GM10847 (cell line): ENCODE data around the gene MAP4K4.

Experiments used
- POLR2A ChIP-seq: IDR thresholded peaks from 2 replicates; pipeline ENCODE4 v1.6.1; 2011; ENCODE audit not compliant: insufficient read length; ENCODE audit errors: extremely low read depth

Gene MAP4K4

GRCh38 chr2:101779190-101779589 is 81.7 kb downstream of the MAP4K4 start:
- no peak for TF ChIP-seq POLR2A

- TF ChIP-seq POLR2A, result no peak
These were observed 82.1 kb downstream of the MAP4K4 start for GRCh38 chr2:101779656-101780055.

- no peak for TF ChIP-seq POLR2A
These were observed 83.8 kb downstream of the MAP4K4 start for GRCh38 chr2:101781326-101781725.

GRCh38 chr2:101781791-101782426 is 84.4 kb downstream of the MAP4K4 start:
- no peak for TF ChIP-seq POLR2A

GRCh38 chr2:101782427-101782792 is 84.9 kb downstream of the MAP4K4 start:
- TF ChIP-seq POLR2A, result no peak

GRCh38 chr2:101787097-101787496 is 89.6 kb downstream of the MAP4K4 start:
- no peak for TF ChIP-seq POLR2A

- no peak for TF ChIP-seq POLR2A
These were observed 91.1 kb downstream of the MAP4K4 start for GRCh38 chr2:101788565-101788964.

GRCh38 chr2:101788995-101789970 is 91.8 kb downstream of the MAP4K4 start:
- TF ChIP-seq POLR2A, result no peak

GRCh38 chr2:101790416-101790815 is 92.9 kb downstream of the MAP4K4 start:
- TF ChIP-seq POLR2A, result no peak

- no peak for TF ChIP-seq POLR2A
These were observed 93.3 kb downstream of the MAP4K4 start for GRCh38 chr2:101790857-101791256.

- TF ChIP-seq POLR2A, result no peak
These were observed 94.7 kb downstream of the MAP4K4 start for GRCh38 chr2:101792208-101792607.

- TF ChIP-seq POLR2A, result no peak
These were observed 95.9 kb downstream of the MAP4K4 start for GRCh38 chr2:101793277-101793969.

GRCh38 chr2:101794141-101794540 is 96.6 kb downstream of the MAP4K4 start:
- TF ChIP-seq POLR2A, result no peak

GRCh38 chr2:101795033-101795432 is 97.5 kb downstream of the MAP4K4 start:
- TF ChIP-seq POLR2A, result no peak

GRCh38 chr2:101796825-101797600 is 99.5 kb downstream of the MAP4K4 start:
- no peak for TF ChIP-seq POLR2A
